ENCODE results near the gene ERVK3-1. TPM values are rescaled to one million over a fixed set of nuclear protein-coding genes. Genes with fewer than 3 reads are reported as not detected.

Gene ERVK3-1
- total and polyA plus RNA-seq, 2 of the 13 experiments (the other 11 are each of a cell fraction or from before 2014, with no cell fraction given) = 28.5 to 38.7 TPM

GRCh38 chr19:58326914-58327726 is 21.9 kb downstream of the ERVK3-1 start, which contains the start of gene ZSCAN22 (continued):
- TF ChIP-seq ZNF260 (CRISPR knock-in tag; IDR thresholded peaks at IDR 0.05; ENCODE audit: borderline replicate concordance, low read depth) (no peak), JUN (CRISPR knock-in tag; IDR thresholded peaks at IDR 0.05) (peak; percentile 59; the same call in 1 of the 2 replicates), RARG (CRISPR knock-in tag; IDR thresholded peaks at IDR 0.05; ENCODE audit: low read depth) (no peak), TFDP1 (CRISPR knock-in tag; IDR thresholded peaks at IDR 0.05; ENCODE audit: borderline replicate concordance) (peak; percentile 59; the same call in 1 of the 2 replicates), POLR2AphosphoS5 (IDR thresholded peaks at IDR 0.05; ENCODE audit: low read depth, low read length) (peak; percentile 73), SMARCE1 (IDR thresholded peaks at IDR 0.05; ENCODE audit: borderline replicate concordance) (no peak), ZNF557 (CRISPR knock-in tag; IDR thresholded peaks at IDR 0.05) (no peak), ERF (CRISPR knock-in tag; IDR thresholded peaks at IDR 0.05) (no peak), GATA4 (IDR thresholded peaks at IDR 0.05; ENCODE audit: borderline replicate concordance, low read depth) (0 out of 2 replicates have a peak, but pooled peaks have one; percentile 3), ARHGAP35 (CRISPR knock-in tag; IDR thresholded peaks at IDR 0.05; ENCODE audit: borderline replicate concordance) (no peak; the same call in 1 of the 2 replicates), ZNF710 (CRISPR knock-in tag; IDR thresholded peaks at IDR 0.05; ENCODE audit: borderline replicate concordance) (0 out of 2 replicates have a peak, but pooled peaks have one; percentile 61), HNRNPL (IDR thresholded peaks at IDR 0.05; ENCODE audit: low read depth, low read length) (peak; percentile 39; the same call in 1 of the 2 replicates), RNF219 (CRISPR knock-in tag; IDR thresholded peaks at IDR 0.05) (no peak), BCL6 (CRISPR knock-in tag; IDR thresholded peaks at IDR 0.05) (peak; percentile 25; the same call in 1 of the 2 replicates), ZNF343 (CRISPR knock-in tag; IDR thresholded peaks at IDR 0.05) (peak; percentile 62; the same call in 1 of the 2 replicates), LBX2 (CRISPR knock-in tag; IDR thresholded peaks at IDR 0.05; ENCODE audit: borderline replicate concordance) (peak; percentile 48; the same call in 1 of the 2 replicates), ZNF446 (CRISPR knock-in tag; IDR thresholded peaks at IDR 0.05) (no peak), SAP130 (CRISPR knock-in tag; IDR thresholded peaks at IDR 0.05; ENCODE audit: low read depth) (peak; percentile 93), ZNF704 (CRISPR knock-in tag; IDR thresholded peaks at IDR 0.05; ENCODE audit: borderline replicate concordance) (no peak), KAT7 (CRISPR knock-in tag; IDR thresholded peaks at IDR 0.05; ENCODE audit: borderline replicate concordance) (peak; percentile 69; the same call in 1 of the 2 replicates), TEAD2 (CRISPR knock-in tag; IDR thresholded peaks at IDR 0.05) (no peak), EZH2 (conservative IDR thresholded peaks at IDR 0.05; ENCODE audit: low read depth, low read length) (no peak), RBAK (CRISPR knock-in tag; IDR thresholded peaks at IDR 0.05) (no peak)
